ENCODE measurements around the gene CLOCK.

Gene CLOCK

GRCh38 chr4:55539658-55540057 is 7.1 kb downstream of the CLOCK start:
- TF ChIP-seq ZBTB7A (tag by site-specific recombination; IDR thresholded peaks at IDR 0.05; ENCODE audit: low read depth): no peak
- no peak for TF ChIP-seq ZNF335 (tag by site-specific recombination; conservative IDR thresholded peaks at IDR 0.05)
- no peak for TF ChIP-seq ZNF416 (tag by site-specific recombination; IDR thresholded peaks at IDR 0.05)
- TF ChIP-seq BCL6B (tag by site-specific recombination; IDR thresholded peaks at IDR 0.05): no peak
- no peak for TF ChIP-seq ZNF37A (tag by site-specific recombination; IDR thresholded peaks at IDR 0.05)
- no peak for TF ChIP-seq ZNF785 (tag by site-specific recombination; IDR thresholded peaks at IDR 0.05)
- no peak for TF ChIP-seq ZNF658 (tag by site-specific recombination; IDR thresholded peaks at IDR 0.05)
- TF ChIP-seq ZNF202 (tag by site-specific recombination; IDR thresholded peaks at IDR 0.05; ENCODE audit: borderline replicate concordance): no peak
- TF ChIP-seq SALL2 (tag by site-specific recombination; IDR thresholded peaks at IDR 0.05; ENCODE audit: borderline replicate concordance): no peak
- TF ChIP-seq ZNF302 (tag by site-specific recombination; IDR thresholded peaks at IDR 0.05; ENCODE audit: low read depth): no peak
- TF ChIP-seq ZNF843 (tag by site-specific recombination; IDR thresholded peaks at IDR 0.05): no peak
- TF ChIP-seq ZNF600 (tag by site-specific recombination; IDR thresholded peaks at IDR 0.05): no peak
- no peak for TF ChIP-seq ZNF513 (tag by site-specific recombination; IDR thresholded peaks at IDR 0.05)
- no peak for TF ChIP-seq ZNF280D (tag by site-specific recombination; IDR thresholded peaks at IDR 0.05)
- no peak for TF ChIP-seq ZNF132 (tag by site-specific recombination; IDR thresholded peaks at IDR 0.05; ENCODE audit: borderline replicate concordance)
- no peak for TF ChIP-seq OSR2 (tag by site-specific recombination; IDR thresholded peaks at IDR 0.05)
- TF ChIP-seq FEZF1 (tag by site-specific recombination; IDR thresholded peaks at IDR 0.05): no peak
- no peak for TF ChIP-seq ZNF404 (tag by site-specific recombination; IDR thresholded peaks at IDR 0.05)
- TF ChIP-seq IKZF3 (tag by site-specific recombination; IDR thresholded peaks at IDR 0.05): no peak
- no peak for TF ChIP-seq ZBTB10 (tag by site-specific recombination; IDR thresholded peaks at IDR 0.05)
- ChIA-PET POLR2A (no interaction called here), CTCF (no interaction called here)
- no peaks in the 10 kb centered on the region for H3K9me3 ChIP-seq (ENCODE audit: control insufficient read depth, insufficient read depth, low read depth, low read length)
- H3K36me3 ChIP-seq (ENCODE audit: control insufficient read depth in 2 of 2, insufficient read depth in 1 of 2, low read length in 2 of 2): peaks cover 0 to 3% of the 10 kb centered on the region in 2 experiments; a peak in 1 of 3 replicates
- H3K4me3 ChIP-seq (ENCODE audit: low read depth, low read length): no peak overlapping the region
- H3K4me1 ChIP-seq (ENCODE audit: control insufficient read depth, insufficient read depth, low read length): no peaks in the 10 kb centered on the region
- no peak overlapping the region for H3K27ac ChIP-seq (ENCODE audit: extremely low read depth, low read depth, low read length)

All from HEK293 (cell line).